ENCODE measurements around the gene UNC79. TPM values are rescaled to one million over a fixed set of nuclear protein-coding genes. Genes with fewer than 3 reads are reported as not detected.

Gene UNC79
- total and polyA plus RNA-seq, 9 donors: 0.04 to 1.1 (median 0.15) TPM

GRCh38 chr14:93732524-93732923 lies 301.8 kb downstream of the UNC79 start:
- no peak for TF ChIP-seq POLR2A (IDR thresholded peaks at IDR 0.05)
- no peak for TF ChIP-seq CTCF (IDR thresholded peaks at IDR 0.05)
- TF ChIP-seq EP300 (IDR thresholded peaks at IDR 0.05): no peak
- intact Hi-C loops (cut with DNase I): no loop called here
- no peak overlapping the region for H3K27ac ChIP-seq
- H3K4me3 ChIP-seq: no peak overlapping the region
- H3K9me3 ChIP-seq: no peaks in the 10 kb centered on the region
- no peaks in the 10 kb centered on the region for H3K27me3 ChIP-seq
- DNase-seq: no peak
- no peaks in the 10 kb centered on the region for H3K36me3 ChIP-seq
- peaks cover 2% of the 10 kb centered on the region for H3K4me1 ChIP-seq (ENCODE audit: insufficient read depth)
- 86 to 91% (median 87%) methylated on average over 10 of the region's 10 CpGs for WGBS, 3 donors

- TF ChIP-seq EP300 (IDR thresholded peaks at IDR 0.05): no peak
- no peak for TF ChIP-seq POLR2A (IDR thresholded peaks at IDR 0.05)
- TF ChIP-seq CTCF (IDR thresholded peaks at IDR 0.05): no peak
- H3K4me3 ChIP-seq: no peak overlapping the region
- peaks cover 2% of the 10 kb centered on the region for H3K4me1 ChIP-seq (ENCODE audit: insufficient read depth)
- no peaks in the 10 kb centered on the region for H3K36me3 ChIP-seq
- no peaks in the 10 kb centered on the region for H3K27me3 ChIP-seq
- no peak for DNase-seq
- intact Hi-C loops (cut with DNase I): no loop called here
- WGBS, 3 donors: 20 to 26% (median 25%) methylated on average over 11 of the region's 11 CpGs
- H3K9me3 ChIP-seq: no peaks in the 10 kb centered on the region
- no peak overlapping the region for H3K27ac ChIP-seq
Measured at GRCh38 chr14:93733231-93733630, 302.5 kb downstream of the UNC79 start.

GRCh38 chr14:93733631-93734030 lies 302.9 kb downstream of the UNC79 start:
- peak in 2 of 5 donors; percentile 18 to 50 for DNase-seq
- peaks cover 2% of the 10 kb centered on the region for H3K4me1 ChIP-seq (ENCODE audit: insufficient read depth)
- no peaks in the 10 kb centered on the region for H3K9me3 ChIP-seq
- no peak overlapping the region for H3K4me3 ChIP-seq
- H3K27me3 ChIP-seq: no peaks in the 10 kb centered on the region
- intact Hi-C loops (cut with DNase I): no loop called here
- no peaks in the 10 kb centered on the region for H3K36me3 ChIP-seq
- TF ChIP-seq EP300 (IDR thresholded peaks at IDR 0.05) (no peak), POLR2A (IDR thresholded peaks at IDR 0.05) (no peak), CTCF (IDR thresholded peaks at IDR 0.05) (no peak)
- WGBS, 3 donors: 8 to 25% (median 14%) methylated on average over 6 of the region's 6 CpGs
- no peak overlapping the region for H3K27ac ChIP-seq

GRCh38 chr14:93734086-93734822 lies 303.5 kb downstream of the UNC79 start:
- no peaks in the 10 kb centered on the region for H3K27me3 ChIP-seq
- no peak overlapping the region for H3K4me3 ChIP-seq
- H3K27ac ChIP-seq: no peak overlapping the region
- intact Hi-C loops (cut with DNase I): no loop called here
- H3K9me3 ChIP-seq: no peaks in the 10 kb centered on the region
- no peak for DNase-seq
- TF ChIP-seq EP300 (IDR thresholded peaks at IDR 0.05) (no peak), POLR2A (IDR thresholded peaks at IDR 0.05) (no peak), CTCF (IDR thresholded peaks at IDR 0.05) (no peak)
- 80 to 85% (median 80%) methylated on average over 25 of the region's 25 CpGs for WGBS, 3 donors
- no peaks in the 10 kb centered on the region for H3K36me3 ChIP-seq
- H3K4me1 ChIP-seq (ENCODE audit: insufficient read depth): peaks cover 2% of the 10 kb centered on the region

All from ovary (tissue), 9 donors.